Spleen (tissue), 7 donors: ENCODE measurements around the gene WDR18.

Experiments
- POLR2A ChIP-seq, 3 donors: fragments of 450-650 bp; IDR thresholded peaks; one replicate each; pipeline ENCODE4 v1.5.1; 2017; ENCODE audit warnings: antibody characterized with exemption in 3 of 3, mild to moderate bottlenecking in 1 of 3
- TF ChIP-seq, protein P1 (sequence below), 11 experiments: fragments of 200-600 bp in 7 of 11; fragments of 450-650 bp in 4 of 11; sonication (generic) in 4 of 11; IDR thresholded peaks in 8 of 11; conservative IDR thresholded peaks in 3 of 11; 1 replicate in 7 of 11; 2 replicates in 4 of 11; pipeline versions ENCODE4 v1.4.0 to v1.8.0; 2016 to 2021; ENCODE audit warnings: antibody characterized with exemption in 11 of 11, inconsistent platforms in 4 of 11, mild to moderate bottlenecking in 1 of 11
- donor health status: DM: no; HTN: no; CAD: no; lungs with moderate emphysema.
- donor health status: DM: no; HTN: no; CAD: no.
- donor health status: DM: no; HTN: no; CAD: no.

DNA sequence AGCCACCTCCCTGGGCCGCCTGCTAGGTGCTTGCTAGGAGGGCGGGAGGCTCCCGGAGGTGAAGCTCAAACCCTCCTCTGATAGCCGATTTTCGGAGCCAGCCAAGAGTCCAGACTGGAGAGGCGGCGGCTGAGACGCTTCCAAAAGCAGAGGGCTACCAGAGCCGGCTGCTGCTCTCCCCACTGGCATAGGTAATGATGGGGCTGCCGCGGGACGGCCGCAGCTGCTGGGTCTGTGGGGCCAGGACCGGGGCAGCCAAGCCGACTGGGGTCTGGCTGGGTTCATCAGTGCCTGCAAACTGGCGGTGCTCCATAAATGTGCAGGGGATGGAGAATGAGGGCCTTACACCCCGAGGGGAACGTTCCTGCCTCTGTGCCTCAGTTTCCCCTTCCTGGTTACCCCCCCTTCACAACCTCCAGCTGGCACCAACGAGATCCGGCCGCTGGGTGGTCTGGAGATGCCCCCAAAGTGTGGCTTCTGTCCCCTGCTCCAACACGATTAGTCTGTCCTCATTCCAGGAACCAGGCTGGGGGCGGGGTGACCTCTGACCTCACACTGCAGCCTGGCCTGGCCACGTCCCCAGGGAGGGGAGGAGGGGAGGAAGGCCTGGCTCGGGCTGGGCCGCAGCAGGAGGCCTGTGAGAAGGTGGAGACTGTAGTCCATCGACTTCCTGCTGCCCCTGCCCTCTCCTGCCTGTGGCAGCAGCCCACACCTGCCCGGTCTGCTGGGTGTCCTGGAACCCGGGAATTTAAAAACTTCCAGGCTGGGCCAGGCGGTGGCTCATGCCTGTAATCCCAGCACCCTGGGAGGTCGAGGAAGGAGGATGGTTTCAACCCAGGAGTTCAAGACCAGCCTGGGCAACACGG is 3.8 kb upstream of the WDR18 start:
- TF ChIP-seq, protein P1, sequence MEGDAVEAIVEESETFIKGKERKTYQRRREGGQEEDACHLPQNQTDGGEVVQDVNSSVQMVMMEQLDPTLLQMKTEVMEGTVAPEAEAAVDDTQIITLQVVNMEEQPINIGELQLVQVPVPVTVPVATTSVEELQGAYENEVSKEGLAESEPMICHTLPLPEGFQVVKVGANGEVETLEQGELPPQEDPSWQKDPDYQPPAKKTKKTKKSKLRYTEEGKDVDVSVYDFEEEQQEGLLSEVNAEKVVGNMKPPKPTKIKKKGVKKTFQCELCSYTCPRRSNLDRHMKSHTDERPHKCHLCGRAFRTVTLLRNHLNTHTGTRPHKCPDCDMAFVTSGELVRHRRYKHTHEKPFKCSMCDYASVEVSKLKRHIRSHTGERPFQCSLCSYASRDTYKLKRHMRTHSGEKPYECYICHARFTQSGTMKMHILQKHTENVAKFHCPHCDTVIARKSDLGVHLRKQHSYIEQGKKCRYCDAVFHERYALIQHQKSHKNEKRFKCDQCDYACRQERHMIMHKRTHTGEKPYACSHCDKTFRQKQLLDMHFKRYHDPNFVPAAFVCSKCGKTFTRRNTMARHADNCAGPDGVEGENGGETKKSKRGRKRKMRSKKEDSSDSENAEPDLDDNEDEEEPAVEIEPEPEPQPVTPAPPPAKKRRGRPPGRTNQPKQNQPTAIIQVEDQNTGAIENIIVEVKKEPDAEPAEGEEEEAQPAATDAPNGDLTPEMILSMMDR (IDR thresholded peaks at IDR 0.05 in 8 of 11, conservative IDR thresholded peaks at IDR 0.05 in 3 of 11), result no peak
- no peak for TF ChIP-seq POLR2A (IDR thresholded peaks at IDR 0.05)
